ENCODE data around the gene GNGT1. TPM values are rescaled to one million over a fixed set of nuclear protein-coding genes. Genes with fewer than 3 reads are reported as not detected.

The GNGT1 gene
- total RNA-seq, 1 donor from 2014 or later = not detected

DNA sequence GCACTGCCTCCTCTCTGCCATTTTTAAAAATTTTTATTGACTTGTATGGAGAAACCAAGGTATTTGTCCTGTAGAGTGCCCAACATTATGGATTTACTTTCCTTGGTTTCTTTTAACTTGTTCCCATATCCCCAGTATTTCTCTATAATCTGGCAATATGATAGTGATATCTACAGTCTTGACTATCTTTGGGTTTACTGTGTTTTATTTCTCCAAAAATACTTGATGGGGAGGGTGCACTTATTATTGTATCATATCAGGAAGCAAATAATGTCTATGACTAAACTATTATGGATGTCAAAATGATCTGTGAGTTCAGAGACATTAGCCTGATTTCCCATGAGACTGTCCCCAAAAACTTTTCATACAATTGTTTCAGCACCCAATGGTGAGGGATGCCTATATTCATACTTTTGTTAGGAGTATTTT is 22.4 kb upstream of the GNGT1 start:
- no peaks in the 10 kb centered on the region for H3K36me3 ChIP-seq
- TF ChIP-seq, protein P1, sequence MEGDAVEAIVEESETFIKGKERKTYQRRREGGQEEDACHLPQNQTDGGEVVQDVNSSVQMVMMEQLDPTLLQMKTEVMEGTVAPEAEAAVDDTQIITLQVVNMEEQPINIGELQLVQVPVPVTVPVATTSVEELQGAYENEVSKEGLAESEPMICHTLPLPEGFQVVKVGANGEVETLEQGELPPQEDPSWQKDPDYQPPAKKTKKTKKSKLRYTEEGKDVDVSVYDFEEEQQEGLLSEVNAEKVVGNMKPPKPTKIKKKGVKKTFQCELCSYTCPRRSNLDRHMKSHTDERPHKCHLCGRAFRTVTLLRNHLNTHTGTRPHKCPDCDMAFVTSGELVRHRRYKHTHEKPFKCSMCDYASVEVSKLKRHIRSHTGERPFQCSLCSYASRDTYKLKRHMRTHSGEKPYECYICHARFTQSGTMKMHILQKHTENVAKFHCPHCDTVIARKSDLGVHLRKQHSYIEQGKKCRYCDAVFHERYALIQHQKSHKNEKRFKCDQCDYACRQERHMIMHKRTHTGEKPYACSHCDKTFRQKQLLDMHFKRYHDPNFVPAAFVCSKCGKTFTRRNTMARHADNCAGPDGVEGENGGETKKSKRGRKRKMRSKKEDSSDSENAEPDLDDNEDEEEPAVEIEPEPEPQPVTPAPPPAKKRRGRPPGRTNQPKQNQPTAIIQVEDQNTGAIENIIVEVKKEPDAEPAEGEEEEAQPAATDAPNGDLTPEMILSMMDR (IDR thresholded peaks at IDR 0.05) = no peak
- no peak for TF ChIP-seq EZH2 (IDR thresholded peaks at IDR 0.05)
- TF ChIP-seq EZH2phosphoT487 (IDR thresholded peaks at IDR 0.05) = no peak
- no peak overlapping the region for H3K4me3 ChIP-seq
- no peaks in the 10 kb centered on the region for H3K36me3 Mint-ChIP-seq
- no peak for DNase-seq (ENCODE audit: low spot score)
- H3K4me2 ChIP-seq = no peak overlapping the region
- no peaks in the 10 kb centered on the region for H3K4me1 ChIP-seq
- H3K4me1 Mint-ChIP-seq = no peaks in the 10 kb centered on the region
- peaks cover 21% of the 10 kb centered on the region for H3K27me3 ChIP-seq
- H3K9me3 Mint-ChIP-seq = peaks cover 9% of the 10 kb centered on the region
- no peak overlapping the region for H3K27ac Mint-ChIP-seq
- no peak overlapping the region for H3K9ac ChIP-seq
- H3K79me2 ChIP-seq (ENCODE audit: low read depth) = no peaks in the 10 kb centered on the region
- no peaks in the 10 kb centered on the region for H3K27me3 Mint-ChIP-seq (ENCODE audit: insufficient read depth, low read depth)
- no peak overlapping the region for H3K4me3 Mint-ChIP-seq
- H3K27ac ChIP-seq = no peak overlapping the region
- H2AFZ ChIP-seq (replicated peaks) = no peak overlapping the region
- H3F3A ChIP-seq (ENCODE audit: low read depth) = no peaks in the 10 kb centered on the region
- peaks cover 8% of the 10 kb centered on the region for H3K9me3 ChIP-seq (ENCODE audit: low read depth)
- H4K20me1 ChIP-seq (ENCODE audit: low read depth) = no peaks in the 10 kb centered on the region

DNA sequence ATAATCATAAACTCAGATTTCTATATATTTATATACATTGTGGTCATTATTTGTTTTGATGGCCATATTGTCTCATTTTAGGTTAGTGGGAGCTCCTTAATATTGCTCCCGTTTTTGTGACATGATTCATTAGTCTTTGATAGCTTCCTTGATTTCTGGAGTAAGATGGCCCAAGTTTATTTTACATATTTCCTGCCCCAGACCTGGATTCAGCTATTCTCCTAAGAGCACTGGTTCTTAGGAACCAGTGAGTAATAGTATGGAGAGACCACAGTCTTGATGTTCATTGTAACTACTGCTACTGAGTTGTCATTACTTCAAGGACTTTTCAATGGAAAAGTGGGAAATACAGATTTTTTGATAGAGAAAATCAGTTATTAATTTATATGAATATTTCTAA is 21.8 kb upstream of the GNGT1 start:
- H4K20me1 ChIP-seq (ENCODE audit: low read depth) = no peaks in the 10 kb centered on the region
- Mint-ChIP-seq H3K4me1 (peaks cover 3% of the 10 kb centered on the region), H3K36me3 (no peaks in the 10 kb centered on the region), H3K27me3 (ENCODE audit: insufficient read depth, low read depth) (no peaks in the 10 kb centered on the region), H3K9me3 (peaks cover 7% of the 10 kb centered on the region), H3K4me3 (no peak overlapping the region), H3K27ac (no peak overlapping the region)
- TF ChIP-seq EZH2 (IDR thresholded peaks at IDR 0.05) (no peak), EZH2phosphoT487 (IDR thresholded peaks at IDR 0.05) (no peak)
- TF ChIP-seq, protein P1 (IDR thresholded peaks at IDR 0.05) = no peak
- H3F3A ChIP-seq (ENCODE audit: low read depth) = no peaks in the 10 kb centered on the region
- H2AFZ ChIP-seq (replicated peaks) = no peak overlapping the region
- peaks cover 27% of the 10 kb centered on the region for H3K27me3 ChIP-seq
- no peak overlapping the region for H3K9ac ChIP-seq
- no peaks in the 10 kb centered on the region for H3K79me2 ChIP-seq (ENCODE audit: low read depth)
- no peaks in the 10 kb centered on the region for H3K4me1 ChIP-seq
- no peak for DNase-seq (ENCODE audit: low spot score)
- no peak overlapping the region for H3K4me2 ChIP-seq
- peaks cover 5% of the 10 kb centered on the region for H3K9me3 ChIP-seq (ENCODE audit: low read depth)
- H3K27ac ChIP-seq = no peak overlapping the region
- no peak overlapping the region for H3K4me3 ChIP-seq
- no peaks in the 10 kb centered on the region for H3K36me3 ChIP-seq

DNA sequence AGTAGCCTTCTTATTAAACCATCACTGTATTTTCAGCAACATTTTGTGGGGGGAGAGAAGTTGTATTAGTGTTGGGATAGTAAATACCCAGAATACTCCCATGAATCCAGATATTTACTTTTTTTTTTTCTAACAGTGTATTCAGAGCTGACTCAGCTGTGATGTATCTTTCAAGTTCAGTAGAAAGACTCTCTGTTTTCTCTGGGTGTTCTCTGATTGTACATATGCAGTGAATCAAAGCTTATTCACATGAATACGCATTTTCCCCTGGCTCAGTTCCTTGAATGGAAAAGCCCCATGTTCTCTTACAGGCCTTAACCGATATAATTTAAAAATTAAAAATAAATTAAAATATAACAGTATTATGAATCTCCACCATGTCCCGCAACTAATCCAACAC is 17.1 kb upstream of the GNGT1 start:
- DNase-seq (ENCODE audit: low spot score) = no peak
- Histone ChIP-seq H2AFZ (replicated peaks) (no peak overlapping the region), H4K20me1 (ENCODE audit: low read depth) (no peaks in the 10 kb centered on the region), H3K4me3 (no peak overlapping the region), H3K36me3 (no peaks in the 10 kb centered on the region), H3K27me3 (peaks cover 64% of the 10 kb centered on the region), H3F3A (ENCODE audit: low read depth) (no peaks in the 10 kb centered on the region), H3K9ac (no peak overlapping the region), H3K27ac (no peak overlapping the region), H3K79me2 (ENCODE audit: low read depth) (no peaks in the 10 kb centered on the region), H3K4me1 (no peaks in the 10 kb centered on the region), H3K4me2 (no peak overlapping the region), H3K9me3 (ENCODE audit: low read depth) (no peaks in the 10 kb centered on the region)
- TF ChIP-seq EZH2 (IDR thresholded peaks at IDR 0.05) (no peak), EZH2phosphoT487 (IDR thresholded peaks at IDR 0.05) (no peak)
- TF ChIP-seq, protein P1 (IDR thresholded peaks at IDR 0.05) = no peak
- H3K27me3 Mint-ChIP-seq (ENCODE audit: insufficient read depth, low read depth) = peaks cover 10% of the 10 kb centered on the region
- H3K36me3 Mint-ChIP-seq = no peaks in the 10 kb centered on the region
- peak overlapping the region; percentile 97 for H3K4me3 Mint-ChIP-seq
- H3K27ac Mint-ChIP-seq = no peak overlapping the region
- peaks cover 9% of the 10 kb centered on the region for H3K4me1 Mint-ChIP-seq
- H3K9me3 Mint-ChIP-seq = no peaks in the 10 kb centered on the region

Data from neural progenitor cell (in vitro differentiated cells).